ENCODE measurements around the gene EFCAB9. TPM values are rescaled to one million over a fixed set of nuclear protein-coding genes. Genes with fewer than 3 reads are reported as not detected.

Gene EFCAB9
- total RNA-seq, 1 donor from 2014 or later: not detected

- Histone ChIP-seq H3K36me3 (peaks cover 29% of the 10 kb centered on the region), H3K4me1 (peaks cover 15% of the 10 kb centered on the region), H3K27me3 (ENCODE audit: low read depth) (no peaks in the 10 kb centered on the region), H3K4me3 (no peak overlapping the region), H3K27ac (no peak overlapping the region), H3K9me3 (no peaks in the 10 kb centered on the region)
- intact Hi-C loops (cut with DNase I): no loop called here
- ATAC-seq (no peak), DNase-seq (no peak)
- no peak for TF ChIP-seq CTCF (IDR thresholded peaks at IDR 0.05)
These were observed 42.1 kb downstream of the EFCAB9 start for GRCh38 chr5:172235827-172236736.

DNA sequence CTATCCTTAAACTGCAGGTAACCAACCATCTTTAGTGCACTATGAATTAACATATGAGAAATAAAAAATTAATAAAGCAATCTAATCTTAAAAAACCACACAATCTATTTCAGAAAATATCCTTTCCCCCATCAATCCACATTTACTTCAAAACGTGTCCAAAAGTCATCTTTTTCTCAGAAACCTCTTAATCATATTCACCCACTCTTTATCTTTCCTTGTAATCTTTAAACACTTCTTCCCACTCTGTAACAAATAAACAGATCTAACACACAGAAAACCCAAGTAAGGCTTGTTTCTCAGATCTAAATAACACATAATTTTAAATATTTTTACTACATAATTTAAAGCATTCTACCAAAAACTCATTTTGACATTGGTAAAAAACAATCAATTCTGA is 44.4 kb downstream of the EFCAB9 start:
- Histone ChIP-seq H3K36me3 (peaks cover 12% of the 10 kb centered on the region), H3K9me3 (no peaks in the 10 kb centered on the region), H3K4me1 (peaks cover 15% of the 10 kb centered on the region), H3K27ac (no peak overlapping the region), H3K27me3 (ENCODE audit: low read depth) (no peaks in the 10 kb centered on the region), H3K4me3 (no peak overlapping the region)
- no peak for TF ChIP-seq CTCF (IDR thresholded peaks at IDR 0.05)
- DNase-seq (no peak), ATAC-seq (no peak)
- intact Hi-C loops (cut with DNase I): no loop called here

DNA sequence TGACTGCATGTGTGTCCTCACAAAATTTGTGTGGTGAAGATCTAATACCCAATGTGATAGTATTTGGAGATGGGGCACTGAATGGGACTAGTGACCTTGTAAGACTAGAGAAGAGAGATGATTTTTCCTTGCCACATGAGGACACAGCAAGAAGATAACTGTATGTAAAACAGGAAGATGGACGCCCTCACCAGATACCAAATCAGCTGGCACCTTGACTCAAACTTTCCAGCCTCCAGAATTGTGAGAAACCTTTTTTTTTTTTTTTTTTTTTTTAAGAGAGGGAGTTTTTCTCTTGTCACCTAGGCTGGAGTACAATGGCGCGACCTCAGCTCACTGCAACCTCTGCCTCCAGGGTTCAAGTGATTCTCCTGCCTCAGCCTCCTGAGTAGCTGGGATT is 49.3 kb downstream of the EFCAB9 start:
- no peaks in the 10 kb centered on the region for H3K4me1 ChIP-seq
- H3K27ac ChIP-seq: no peak overlapping the region
- no peaks in the 10 kb centered on the region for H3K27me3 ChIP-seq (ENCODE audit: low read depth)
- H3K36me3 ChIP-seq: peaks cover 4% of the 10 kb centered on the region
- intact Hi-C loops (cut with DNase I): no loop called here
- no peak for DNase-seq
- H3K9me3 ChIP-seq: no peaks in the 10 kb centered on the region
- no peak for ATAC-seq
- no peak for TF ChIP-seq CTCF (IDR thresholded peaks at IDR 0.05)
- H3K4me3 ChIP-seq: no peak overlapping the region

GRCh38 chr5:172245046-172245445 is 51.1 kb downstream of the EFCAB9 start:
- no peaks in the 10 kb centered on the region for H3K4me1 ChIP-seq
- no peak for ATAC-seq
- H3K27ac ChIP-seq: no peak overlapping the region
- intact Hi-C loops (cut with DNase I): no loop called here
- H3K27me3 ChIP-seq (ENCODE audit: low read depth): no peaks in the 10 kb centered on the region
- no peak overlapping the region for H3K4me3 ChIP-seq
- peaks cover 4% of the 10 kb centered on the region for H3K36me3 ChIP-seq
- peaks cover 2% of the 10 kb centered on the region for H3K9me3 ChIP-seq
- no peak for DNase-seq
- TF ChIP-seq CTCF (IDR thresholded peaks at IDR 0.05): no peak

- H3K36me3 ChIP-seq: peaks cover 4% of the 10 kb centered on the region
- peaks cover 8% of the 10 kb centered on the region for H3K9me3 ChIP-seq
- H3K27me3 ChIP-seq (ENCODE audit: low read depth): no peaks in the 10 kb centered on the region
- DNase-seq: no peak
- TF ChIP-seq CTCF (IDR thresholded peaks at IDR 0.05): no peak
- H3K27ac ChIP-seq: no peak overlapping the region
- ATAC-seq: no peak
- intact Hi-C loops (cut with DNase I): no loop called here
- no peaks in the 10 kb centered on the region for H3K4me1 ChIP-seq
- H3K4me3 ChIP-seq: no peak overlapping the region
These were observed 51.7 kb downstream of the EFCAB9 start for GRCh38 chr5:172245703-172246125.
